Measurements from ENCODE around the gene ARHGAP10.

DNA sequence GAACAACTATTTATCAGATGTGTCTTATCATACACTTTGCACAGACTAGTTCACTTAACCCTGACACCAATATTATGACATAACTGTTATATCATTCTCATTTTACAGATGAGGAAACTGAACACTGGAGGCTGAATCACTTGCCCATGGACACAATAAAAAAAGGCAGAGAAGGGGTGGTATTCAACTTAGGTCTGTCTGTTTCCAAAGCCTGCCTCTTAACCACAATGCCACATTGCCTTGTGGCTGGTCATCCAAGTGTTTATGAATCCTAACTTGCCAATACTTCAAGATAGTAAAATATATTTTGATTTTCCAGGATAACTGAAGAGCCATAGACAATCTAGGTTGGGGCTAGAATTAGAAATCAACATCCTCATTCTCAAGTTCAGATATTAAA, 382.5 kb downstream of the ARHGAP10 start:
- TF ChIP-seq, protein P1, sequence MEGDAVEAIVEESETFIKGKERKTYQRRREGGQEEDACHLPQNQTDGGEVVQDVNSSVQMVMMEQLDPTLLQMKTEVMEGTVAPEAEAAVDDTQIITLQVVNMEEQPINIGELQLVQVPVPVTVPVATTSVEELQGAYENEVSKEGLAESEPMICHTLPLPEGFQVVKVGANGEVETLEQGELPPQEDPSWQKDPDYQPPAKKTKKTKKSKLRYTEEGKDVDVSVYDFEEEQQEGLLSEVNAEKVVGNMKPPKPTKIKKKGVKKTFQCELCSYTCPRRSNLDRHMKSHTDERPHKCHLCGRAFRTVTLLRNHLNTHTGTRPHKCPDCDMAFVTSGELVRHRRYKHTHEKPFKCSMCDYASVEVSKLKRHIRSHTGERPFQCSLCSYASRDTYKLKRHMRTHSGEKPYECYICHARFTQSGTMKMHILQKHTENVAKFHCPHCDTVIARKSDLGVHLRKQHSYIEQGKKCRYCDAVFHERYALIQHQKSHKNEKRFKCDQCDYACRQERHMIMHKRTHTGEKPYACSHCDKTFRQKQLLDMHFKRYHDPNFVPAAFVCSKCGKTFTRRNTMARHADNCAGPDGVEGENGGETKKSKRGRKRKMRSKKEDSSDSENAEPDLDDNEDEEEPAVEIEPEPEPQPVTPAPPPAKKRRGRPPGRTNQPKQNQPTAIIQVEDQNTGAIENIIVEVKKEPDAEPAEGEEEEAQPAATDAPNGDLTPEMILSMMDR (conservative IDR thresholded peaks at IDR 0.05; ENCODE audit: low read depth, low read length) = no peak
- TF ChIP-seq EZH2 (IDR thresholded peaks at IDR 0.05; ENCODE audit: borderline replicate concordance, low read depth, low read length, poor library complexity, severe bottlenecking) = no peak

All from A673 (cell line).